ENCODE data around the gene ARAP2.

ARAP2 gene

DNA sequence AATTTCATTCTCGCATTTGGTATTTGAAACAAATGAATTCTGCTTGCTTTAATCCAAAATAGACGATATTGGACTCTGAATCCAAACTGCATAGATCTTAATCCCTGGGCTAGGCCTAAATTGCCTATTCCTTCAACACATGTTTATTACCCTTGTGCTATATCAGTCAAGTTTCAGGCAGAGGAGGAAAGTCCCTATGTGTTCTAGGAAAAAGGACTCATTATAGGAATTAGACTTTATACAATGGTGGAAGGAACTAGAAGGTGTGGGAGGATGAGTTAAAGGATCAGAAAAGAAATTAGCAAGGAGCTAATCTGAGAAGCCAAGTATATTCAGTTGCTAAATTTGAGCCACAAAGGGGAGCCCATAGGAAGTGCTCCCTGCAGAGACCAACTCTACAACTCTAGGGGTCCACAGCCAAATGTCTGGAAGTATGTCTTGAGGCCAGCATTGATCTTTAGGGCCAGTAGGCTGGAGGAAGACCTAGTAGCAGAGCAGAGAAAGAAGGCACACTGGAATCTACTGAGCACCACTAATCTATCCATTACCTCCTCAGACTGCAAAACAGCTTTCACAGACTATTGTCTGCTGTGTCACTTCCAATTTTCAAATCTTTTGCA is 20.0 kb upstream of the ARAP2 start:
- DNase-seq = no peak

DNA sequence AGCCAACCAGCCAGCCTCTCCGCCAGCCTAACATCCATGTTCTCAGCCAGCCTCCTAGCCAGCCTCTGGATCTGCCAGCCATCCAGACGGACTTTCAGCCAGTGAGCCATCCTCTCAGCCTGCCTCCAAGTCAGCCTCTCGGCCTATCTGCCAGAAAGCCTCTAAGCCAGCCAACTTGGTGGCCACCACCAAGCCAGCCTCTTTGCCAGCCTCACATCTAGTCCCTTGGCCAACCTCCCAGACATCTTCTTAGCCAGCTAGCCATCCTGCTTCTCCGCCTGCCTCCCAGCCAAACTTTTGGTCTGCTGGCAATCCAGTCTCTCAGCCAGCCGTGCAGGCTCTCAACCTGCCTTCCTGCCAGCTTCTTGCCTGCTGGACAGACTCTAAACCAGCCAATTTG is 16.4 kb upstream of the ARAP2 start:
- no peak for DNase-seq

DNA sequence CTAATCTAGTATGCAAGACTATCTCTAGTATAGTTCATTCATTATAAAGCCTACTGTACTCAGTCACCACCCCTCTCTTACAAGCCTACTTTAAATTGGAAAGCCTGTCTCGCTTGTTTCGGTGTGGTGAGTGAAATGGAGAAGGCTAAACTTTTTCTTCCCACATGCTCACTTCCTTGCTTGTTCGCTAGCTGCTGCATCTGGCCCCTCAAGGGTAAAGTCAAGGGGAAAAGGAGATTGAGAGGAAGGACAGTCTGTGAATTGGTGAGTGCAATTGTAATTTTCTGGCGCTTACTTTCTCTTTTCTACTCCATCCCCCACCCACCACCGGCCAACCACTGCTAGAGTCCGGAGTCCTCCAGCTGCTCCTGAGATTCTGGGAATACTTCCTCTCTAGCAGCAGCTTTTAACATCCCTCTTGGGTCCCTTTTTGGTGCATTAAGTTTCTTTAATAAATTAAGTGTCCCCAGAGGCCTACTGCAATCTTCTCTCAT is 12.1 kb upstream of the ARAP2 start:
- no peak for DNase-seq

DNA sequence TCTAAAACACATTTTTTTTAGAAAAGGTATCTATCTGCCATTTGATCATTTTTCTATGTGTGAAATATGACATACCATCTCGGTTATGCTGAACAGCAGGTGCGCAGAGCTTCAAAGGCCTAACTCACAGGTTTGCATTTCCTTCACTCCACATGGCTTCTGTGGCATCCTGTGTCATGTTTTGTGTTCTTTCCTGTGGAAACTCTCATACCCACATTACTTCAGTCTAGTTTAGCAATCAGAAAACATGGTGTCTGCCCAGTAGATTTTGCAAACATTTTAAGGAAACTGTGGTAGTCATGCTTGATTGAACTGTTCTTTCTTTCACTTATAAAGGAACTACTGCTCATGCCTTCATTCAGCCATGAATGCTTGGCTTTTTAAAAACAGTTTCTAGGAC is 11.3 kb upstream of the ARAP2 start:
- DNase-seq = peak; percentile 16 to 87 (median 66)

DNA sequence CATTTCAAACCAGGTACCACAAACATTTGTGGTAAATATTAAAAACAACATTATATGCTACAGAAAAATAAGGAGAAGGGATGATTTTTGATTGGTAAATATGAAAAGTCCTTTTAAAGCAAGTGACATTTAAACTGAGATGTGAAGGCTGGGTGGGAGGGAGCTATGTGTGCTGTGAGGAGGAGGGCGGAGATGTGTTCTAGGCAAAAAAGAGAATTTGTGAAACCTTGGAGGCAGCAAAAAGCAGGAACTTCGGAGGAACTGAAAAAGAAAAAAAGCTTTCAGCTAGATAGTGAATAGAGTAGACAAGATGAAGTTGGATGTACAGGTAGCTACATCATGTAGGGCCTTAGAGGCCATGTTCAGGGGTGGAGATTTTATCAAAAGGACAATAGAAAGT is 10.1 kb upstream of the ARAP2 start:
- DNase-seq = no peak

DNA sequence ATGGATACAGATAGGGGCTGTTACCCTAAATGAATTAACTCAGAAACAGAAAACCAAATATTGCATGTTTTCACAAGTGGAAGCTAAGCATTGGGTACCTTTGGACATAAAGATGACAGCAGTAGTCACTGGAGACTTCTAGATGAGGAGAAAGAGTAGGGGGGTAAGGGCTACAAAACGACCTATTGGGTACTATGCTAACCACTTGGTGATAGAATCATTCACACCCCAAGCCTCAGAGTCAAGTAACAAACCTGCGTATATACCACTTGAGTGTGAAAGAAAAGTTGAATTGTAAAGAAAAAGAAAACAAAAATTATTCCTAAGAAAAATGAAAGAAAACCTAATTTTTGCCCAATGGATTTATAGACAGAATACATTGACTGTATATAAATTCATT is 7.7 kb upstream of the ARAP2 start:
- DNase-seq = no peak

DNA sequence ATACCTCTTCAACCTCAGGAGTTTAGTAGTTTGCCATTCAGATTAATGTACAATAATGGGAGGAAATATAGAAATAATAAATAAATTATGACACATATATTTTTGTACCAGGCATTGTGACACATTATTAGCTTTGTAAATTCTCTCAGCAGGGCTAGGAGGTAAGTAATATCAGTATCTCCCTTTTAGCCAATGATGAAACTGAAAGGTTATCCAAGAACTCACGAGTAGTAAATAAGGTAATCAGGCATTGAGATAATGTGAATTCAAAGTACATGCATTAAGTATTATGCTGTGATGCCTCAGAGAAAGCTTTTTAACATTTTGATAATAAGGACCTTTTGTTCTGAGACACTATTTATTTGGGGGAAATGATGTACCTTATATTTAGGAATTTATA is 5.3 kb upstream of the ARAP2 start:
- DNase-seq = no peak

DNA sequence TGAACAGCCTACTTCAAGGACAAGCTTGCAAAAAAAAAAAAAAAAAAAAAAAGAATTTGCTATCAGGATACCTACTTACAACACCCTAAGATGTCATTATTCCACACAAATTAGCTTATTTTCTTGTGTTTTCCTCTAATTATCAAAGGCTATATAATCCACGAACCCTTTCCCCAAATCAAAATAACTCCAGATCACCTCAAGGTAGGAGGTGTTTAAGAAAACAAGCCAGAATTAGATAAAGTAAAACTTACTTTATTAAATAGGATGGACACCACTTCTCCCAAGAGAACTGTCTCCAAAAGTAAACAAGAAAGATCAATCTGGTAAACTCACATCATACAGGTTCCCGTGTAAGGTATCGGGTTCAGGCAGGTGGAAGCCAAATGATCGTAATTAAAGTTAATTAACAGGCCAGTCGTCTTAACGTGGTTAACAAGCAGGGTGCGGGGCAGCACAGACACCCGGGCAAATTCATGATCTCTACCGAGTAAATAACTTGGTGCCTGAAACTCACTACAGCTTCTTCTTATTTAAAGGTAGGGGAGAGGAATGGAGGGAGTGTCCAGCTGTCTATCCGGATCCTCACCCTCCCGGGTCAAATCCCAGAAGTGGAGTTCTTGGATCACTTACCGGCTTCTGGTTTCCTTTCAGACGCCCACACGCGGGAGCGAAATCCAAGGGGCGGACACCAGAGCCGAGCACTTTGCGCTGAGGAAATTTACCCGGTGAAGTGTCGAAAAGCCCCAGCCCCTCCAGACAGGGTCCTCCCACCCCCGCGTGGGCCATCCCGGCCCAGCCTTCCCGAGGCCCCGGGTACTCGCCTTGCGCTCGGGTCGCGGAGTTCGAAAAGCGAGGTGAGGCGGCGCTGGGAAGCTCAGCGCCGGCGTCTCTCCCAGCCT is 708 bp downstream of the ARAP2 start:
- peak in 5 of 6 experiments; percentile 52 to 64 (median 55) for DNase-seq

DNA sequence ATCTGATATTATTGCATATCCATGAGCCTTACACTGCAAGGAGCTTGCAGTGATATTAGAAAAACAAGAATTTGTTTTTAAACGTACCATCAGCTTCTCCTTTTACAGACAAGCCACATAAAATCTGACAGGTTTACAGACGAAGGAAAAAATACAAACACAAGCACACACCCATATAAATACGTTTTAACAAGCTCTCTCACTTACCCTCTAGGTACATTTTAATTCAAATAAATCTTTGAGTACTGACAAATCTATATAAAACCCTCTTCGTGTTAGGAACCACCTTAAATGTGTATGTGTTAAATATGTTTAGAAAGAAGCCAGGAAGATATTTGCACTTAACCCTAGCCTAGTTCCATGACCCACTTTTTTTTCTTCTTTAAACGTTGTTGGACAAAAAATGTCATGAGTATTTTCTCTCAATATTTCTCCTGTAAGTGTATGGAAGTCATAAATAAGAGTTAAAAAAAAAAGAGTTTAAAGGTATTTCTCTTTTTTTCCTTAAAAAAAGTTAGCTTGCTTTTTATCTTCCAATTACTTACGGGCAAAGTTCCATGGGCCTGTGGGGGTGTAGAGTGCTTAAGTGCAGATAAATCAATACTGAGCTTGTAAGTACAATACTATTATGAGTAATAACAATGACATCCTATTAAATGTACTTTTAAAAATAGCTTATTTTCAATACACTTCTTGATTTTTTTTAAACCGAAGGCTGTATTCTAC is 1.5 kb downstream of the ARAP2 start:
- DNase-seq = peak in 1 of 6 experiments; percentile 16

DNA sequence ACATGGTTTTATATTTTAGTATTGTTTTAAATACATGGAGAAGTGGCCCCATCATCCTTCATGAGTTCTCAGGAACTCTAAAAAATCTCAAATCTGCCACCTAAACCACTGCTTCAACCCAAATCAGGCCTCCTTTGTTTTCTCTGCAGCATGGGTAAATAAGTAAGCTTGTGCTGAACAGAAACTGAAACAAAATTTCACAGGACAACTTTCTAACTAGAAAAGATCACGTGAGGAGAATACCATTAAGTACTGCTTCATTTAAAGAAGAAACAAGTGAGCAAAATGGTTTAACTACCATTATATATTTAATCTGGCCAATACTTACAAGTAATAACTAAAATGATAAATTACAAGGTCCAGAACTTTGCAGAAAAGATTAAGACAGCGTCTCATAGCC is 2.5 kb downstream of the ARAP2 start:
- peak in 3 of 6 experiments; percentile 44 to 52 (median 48) for DNase-seq

DNA sequence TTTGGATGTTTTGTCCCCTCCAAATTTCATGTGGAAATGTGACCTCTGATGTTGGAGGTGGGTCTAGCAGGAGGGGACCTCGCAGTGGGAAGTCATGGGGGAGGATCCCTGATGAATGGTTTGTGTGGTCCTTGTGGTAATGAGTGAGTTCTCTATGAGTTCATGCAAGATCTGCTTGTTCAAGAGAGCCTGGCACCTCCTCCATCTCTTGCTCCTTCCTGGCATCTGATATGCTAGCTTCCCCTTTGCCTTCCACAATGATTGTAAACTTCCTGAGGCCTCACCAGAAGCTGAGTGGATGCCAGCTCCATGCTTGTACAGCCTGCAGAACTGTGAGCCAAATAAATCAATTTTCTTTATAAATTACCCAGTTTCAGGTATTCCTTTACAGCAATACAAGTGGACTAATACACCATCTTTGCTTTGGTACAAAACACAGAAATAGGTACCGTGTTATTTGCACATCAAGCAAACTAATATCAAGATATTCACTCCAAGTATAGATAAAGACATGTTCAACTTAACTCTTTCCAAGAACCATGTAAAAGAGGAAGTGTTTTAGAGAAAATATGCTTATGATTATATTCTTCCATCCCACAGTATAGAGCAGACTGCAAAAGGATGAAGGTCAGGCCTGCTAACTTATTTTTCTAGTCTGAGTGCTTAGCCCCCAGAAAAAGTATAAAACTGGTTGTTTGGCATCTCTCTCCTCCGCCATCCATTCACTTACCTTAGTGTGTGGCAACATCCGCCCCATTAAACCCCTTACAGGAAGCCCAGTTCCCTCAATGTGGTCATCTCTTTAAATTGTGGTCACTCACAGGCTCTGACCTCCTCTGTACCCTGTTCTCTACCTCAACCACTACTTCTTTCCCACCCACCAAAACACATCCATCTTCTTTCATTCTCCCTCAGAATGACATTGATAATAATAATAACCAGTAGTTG is 6.7 kb downstream of the ARAP2 start:
- DNase-seq = no peak

DNA sequence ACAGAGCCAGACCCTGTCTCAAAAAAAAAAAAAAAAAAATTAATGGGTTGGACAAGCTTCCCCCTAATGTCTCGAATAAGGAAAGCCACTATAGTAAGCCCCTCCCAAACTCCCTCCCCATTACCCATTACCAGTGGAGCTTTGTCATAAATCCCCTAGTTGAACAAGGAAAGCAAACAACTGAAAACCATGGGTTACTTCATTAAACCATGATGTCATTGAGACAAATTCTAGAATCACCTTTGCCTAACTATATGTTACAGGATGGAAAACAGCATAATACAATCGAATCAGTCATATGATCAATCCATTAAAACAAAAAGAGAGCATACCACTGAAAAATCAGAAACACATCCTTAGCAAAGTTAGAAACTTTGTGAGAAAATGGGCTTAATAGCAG is 8.2 kb downstream of the ARAP2 start:
- no peak for DNase-seq

DNA sequence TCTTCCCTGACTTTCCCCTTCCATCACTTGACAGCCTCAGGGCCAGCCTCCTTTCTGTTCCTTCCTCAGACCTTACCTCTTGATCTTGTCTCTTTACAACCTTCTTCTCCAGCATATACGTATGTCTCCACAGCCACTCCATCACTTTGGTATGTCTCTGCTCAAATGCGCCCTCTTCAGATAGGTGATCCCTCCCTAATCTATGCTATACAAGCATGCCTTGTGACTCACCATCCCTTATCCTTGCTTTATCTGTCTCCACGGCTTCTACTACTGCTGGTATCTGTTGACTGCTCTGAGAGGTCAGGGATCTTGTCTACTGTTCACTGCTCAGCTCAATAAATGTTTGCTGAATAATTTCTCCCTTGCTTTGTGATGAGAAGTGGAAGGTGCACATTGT is 9.0 kb downstream of the ARAP2 start:
- DNase-seq = no peak

DNA sequence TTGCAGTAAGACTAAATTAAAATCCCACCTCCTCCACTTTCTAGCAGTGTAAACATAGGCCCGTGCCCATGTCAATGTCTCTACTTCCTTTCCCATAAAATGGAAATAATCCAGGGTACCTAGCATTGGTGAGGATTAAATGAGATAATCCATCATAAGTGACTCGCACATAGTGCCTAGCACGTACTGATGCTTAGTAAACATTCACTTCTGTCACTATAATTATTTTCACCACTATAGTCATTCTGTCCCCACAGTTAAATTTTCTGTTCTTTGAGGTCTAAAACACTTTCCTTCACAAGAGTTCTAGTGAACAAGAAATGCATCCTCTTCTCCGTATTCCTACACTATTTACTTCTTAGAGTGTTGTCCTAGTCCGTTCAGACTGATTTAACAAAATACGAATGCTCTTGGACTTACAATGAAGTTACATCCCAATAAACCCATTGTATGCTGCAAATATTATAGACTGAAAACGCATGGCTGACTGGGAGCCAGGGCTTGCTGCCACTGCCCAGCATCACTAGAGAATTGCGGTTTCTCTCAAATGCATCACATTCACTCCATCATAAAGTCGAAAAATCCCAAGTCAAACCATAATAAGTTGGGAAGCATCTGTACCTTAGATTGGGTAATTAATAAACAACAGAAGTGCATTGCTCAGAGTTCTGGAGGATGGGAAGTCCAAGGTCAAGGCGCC is 10.6 kb downstream of the ARAP2 start:
- DNase-seq = no peak

DNA sequence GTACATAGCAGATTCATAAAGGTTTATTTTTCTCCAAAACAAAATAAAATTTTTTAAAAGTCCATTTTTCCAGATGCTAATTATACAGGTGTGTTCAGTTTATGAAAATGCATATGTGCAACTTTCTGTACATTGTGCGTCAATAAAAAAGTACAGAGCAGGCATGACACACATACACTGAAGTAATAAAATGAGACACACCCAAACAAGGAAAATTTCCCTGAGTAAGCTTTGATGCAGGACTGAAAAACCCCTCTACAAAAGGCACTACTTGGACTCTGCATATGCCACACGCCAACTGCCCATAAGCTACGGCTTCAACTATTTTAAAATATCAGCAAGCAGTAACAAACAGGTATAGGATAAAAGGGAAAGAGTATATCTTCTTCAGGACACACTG is 13.8 kb downstream of the ARAP2 start:
- DNase-seq = no peak

DNA sequence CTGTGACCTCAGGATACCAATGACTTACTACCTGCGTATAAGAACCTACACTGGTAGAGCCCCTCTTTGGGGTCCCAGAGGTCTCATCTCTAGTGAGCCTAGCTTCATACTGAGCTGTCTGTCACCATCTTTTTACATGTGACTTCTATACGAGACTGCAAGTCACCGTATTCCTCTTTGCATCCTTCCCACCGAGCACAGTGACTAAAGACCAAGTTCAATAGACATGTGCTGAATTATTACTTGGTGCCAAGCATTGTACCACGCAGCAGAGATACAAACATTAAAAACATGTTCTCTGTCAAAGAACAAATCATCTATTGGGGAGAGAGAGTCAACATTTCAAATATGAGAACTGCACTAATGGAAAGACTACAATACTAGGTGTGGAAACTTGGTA is 16.4 kb downstream of the ARAP2 start:
- DNase-seq = no peak

DNA sequence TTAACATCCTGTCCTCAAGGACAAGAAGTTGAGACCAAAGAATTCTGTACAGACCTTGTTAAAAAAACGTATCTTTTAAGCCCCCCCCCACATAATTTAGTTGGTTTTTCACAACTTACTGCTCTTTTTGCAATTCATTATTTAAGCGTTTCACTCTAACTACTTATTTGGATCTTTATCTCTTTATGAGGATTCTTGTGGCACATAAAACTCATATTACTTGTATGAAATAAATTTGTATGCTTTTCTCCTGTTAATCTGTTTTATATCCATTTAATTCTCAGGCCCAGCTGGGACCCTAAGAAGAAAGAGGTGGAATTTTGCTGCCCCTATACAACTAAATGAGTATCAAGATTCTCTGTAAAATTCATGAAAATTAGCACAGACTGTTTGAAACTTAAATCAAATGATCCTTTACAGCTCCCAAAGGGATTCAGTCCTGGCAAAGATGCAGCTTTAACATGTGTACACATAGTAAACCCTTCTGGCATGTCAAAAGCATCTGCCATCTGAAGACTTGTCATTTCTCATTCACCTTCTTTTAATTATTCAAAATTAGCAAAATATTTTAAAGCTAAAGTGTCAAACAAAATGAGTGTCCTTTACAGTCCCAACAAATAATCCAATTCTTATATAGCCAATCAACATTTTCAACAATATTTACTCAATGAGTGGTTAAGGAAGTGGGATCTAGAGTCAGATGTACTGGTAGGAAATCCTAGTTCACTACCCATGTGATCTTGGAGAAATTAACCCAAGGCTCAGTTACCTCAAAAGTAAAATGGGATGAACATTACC is 17.7 kb downstream of the ARAP2 start:
- no peak for DNase-seq

DNA sequence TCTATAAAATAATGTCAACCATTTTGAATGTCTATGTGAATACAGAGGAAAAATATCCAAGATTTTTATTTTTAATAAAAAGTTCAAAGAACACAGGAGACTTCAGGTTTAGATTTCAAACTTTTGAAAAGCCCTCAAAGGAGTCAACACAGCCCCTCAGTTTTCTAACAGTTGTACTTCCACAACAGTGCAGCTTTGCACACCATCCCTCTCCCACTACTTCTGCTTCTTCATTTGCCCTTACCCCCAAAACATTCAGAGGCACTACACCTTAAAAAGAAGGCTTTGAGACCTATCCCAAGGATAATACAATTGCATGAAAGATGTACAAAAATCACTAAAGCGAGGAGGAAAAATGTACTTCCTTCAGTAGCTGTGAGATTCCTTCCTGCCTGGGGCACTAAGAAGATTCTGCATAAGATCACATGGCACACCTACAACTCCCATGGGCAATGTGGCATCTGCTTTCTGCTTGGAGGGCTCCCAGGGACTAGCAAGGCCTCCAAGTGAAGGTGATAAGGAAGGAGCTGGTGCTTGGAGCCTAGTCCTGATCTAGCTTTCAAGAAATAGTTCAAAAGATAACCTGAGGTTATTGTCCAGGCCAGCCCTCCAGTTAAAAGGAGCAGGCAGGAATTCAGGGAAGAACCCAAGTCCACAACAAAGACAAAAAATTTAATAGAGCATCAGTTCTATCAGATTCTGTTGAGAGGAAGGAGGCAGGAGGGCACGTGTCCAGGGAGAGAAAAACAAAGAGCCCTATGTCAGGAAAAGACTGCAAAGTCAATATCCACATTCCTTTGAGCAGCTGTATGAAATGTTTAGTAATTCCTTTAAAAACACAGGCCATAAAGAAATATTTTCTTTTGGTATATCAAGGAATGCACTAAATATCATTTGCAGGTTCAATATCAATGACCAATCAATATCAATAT is 19.1 kb downstream of the ARAP2 start:
- no peak for DNase-seq

DNA sequence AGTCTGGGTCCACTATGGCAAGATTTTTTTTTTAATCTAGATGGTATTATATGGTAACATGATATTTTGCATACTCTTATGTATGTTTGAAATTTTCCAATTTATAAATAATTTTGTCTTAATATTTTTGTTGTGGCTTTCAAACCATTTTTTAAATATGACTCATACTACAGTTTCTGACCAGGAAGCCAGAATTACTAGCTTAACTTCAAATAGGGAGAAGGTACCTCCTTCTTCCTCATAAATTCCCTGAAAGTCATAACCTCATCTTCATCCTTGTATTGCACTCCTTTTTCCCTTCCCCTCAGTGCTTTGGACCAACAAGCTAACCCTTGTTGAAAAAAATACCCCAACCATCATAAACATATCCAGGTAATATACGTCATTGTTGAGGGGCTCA is 21.6 kb downstream of the ARAP2 start:
- DNase-seq = no peak

DNA sequence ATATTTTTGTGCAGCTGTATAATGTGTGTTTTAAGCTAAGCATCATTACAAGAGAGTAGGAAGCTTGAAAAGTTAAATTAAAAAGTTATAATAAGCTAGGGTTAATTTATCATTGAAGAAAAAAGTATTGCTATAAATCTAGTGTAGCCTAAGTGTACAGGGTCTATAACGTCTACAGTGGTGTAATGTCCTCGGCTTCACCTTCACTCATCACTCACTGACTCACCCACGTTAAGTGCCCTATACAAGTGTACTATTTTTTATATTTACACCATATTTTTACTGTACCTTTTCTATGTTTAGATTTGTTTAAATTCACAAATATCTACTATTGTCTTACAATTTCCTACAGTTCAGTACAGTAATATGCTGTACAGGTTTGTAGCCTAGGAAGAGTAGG is 23.5 kb downstream of the ARAP2 start:
- DNase-seq = no peak
